Calu3 (cell line): Measurements from ENCODE around the gene TDRD9. TPM values are rescaled to one million over a fixed set of nuclear protein-coding genes. Genes with fewer than 3 reads are reported as not detected.

Source experiments
- BruUV-seq: library from RNA; stranded (reverse); fragments of 400-500 nt; replicated peaks from 2 replicates; lab custom pipeline; 2021; lab: Mats Ljungman, UMichigan
- CTCF ChIA-PET: fragments of 300-600 bp; sonication (Branson Sonifier 250); formaldehyde crosslinking; loops from one replicate; lab custom pipeline; 2022; ENCODE audit warnings: antibody characterized with exemption; lab: Charles Lee
- DNase-seq: peaks from one replicate; pipeline ENCODE4 v3.0.0; 2022
- H3K27ac Mint-ChIP-seq: one replicate; pipeline ENCODE4 v1.8.0; 2022; ENCODE audit warnings: mixed read lengths; ENCODE audit not compliant: unreplicated experiment
- H3K27me3 Mint-ChIP-seq: one replicate; pipeline ENCODE4 v1.8.0; 2022; ENCODE audit warnings: mixed read lengths; ENCODE audit not compliant: unreplicated experiment
- H3K36me3 Mint-ChIP-seq: one replicate; pipeline ENCODE4 v1.8.0; 2022; ENCODE audit warnings: mild to moderate bottlenecking, moderate library complexity, mixed read lengths; ENCODE audit not compliant: insufficient read depth, unreplicated experiment
- H3K4me1 Mint-ChIP-seq: one replicate; pipeline ENCODE4 v1.8.0; 2022; ENCODE audit warnings: mild to moderate bottlenecking, low read depth, mixed read lengths; ENCODE audit not compliant: unreplicated experiment
- H3K4me3 Mint-ChIP-seq: one replicate; pipeline ENCODE4 v1.8.0; 2022; ENCODE audit warnings: mild to moderate bottlenecking, low read depth, moderate library complexity, mixed read lengths; ENCODE audit not compliant: unreplicated experiment
- H3K9me3 Mint-ChIP-seq: one replicate; pipeline ENCODE4 v1.8.0; 2022; ENCODE audit warnings: low read depth, mixed read lengths; ENCODE audit not compliant: unreplicated experiment
- CTCF ChIP-seq: fragments of 200-600 bp; IDR thresholded peaks from one replicate; pipeline ENCODE4 v1.8.0; 2022; ENCODE audit warnings: antibody characterized with exemption; ENCODE audit not compliant: unreplicated experiment
- intact Hi-C: fragments of 100-400 bp; cut with micrococcal nuclease; formaldehyde crosslinking; loops from one replicate; pipeline ENCODE4 v1.10.0; 2022; ENCODE audit not compliant: unreplicated experiment
- total RNA-seq: library from RNA; stranded (reverse); gene quantifications from 2 replicates; pipeline ENCODE4 v1.2.3, GENCODE V29; 2022

The TDRD9 gene
- total RNA-seq, 1 experiment from 2014 or later = not detected

DNA sequence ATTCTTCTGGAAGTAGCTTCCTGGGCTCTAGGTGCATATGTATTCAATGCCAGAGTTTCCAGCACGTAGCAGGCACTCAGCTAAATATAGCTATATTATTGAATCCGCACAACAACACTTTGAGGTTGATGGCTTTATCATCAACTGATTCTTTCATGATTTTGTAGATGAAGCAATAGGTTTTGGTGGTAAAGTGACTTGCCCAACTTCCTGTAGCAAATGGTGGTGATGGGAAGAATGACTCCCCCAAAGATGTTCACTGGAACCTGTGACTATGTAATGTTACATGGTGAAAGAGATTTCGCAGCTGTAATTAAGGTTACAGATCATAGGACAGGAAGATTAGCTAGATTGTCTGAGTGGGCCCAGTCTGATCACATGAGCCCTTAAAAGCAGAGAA is 3.2 kb downstream of the TDRD9 start:
- TF ChIP-seq CTCF = no peak
- intact Hi-C loops = no loop called here
- no TSS peak for BruUV-seq

GRCh38 chr14:103932791-103933490 is 4.7 kb downstream of the TDRD9 start:
- BruUV-seq = no TSS peak
- DNase-seq = no peak
- no peak overlapping the region for H3K27ac Mint-ChIP-seq
- CTCF ChIA-PET = interaction anchor here (2.4 kb wide), 1 partner anchor 8 kb away, joined by 5 read pairs; the partner anchor contains the start of gene RD3L
- H3K9me3 Mint-ChIP-seq = no peaks in the 10 kb centered on the region
- intact Hi-C loops = no loop called here
- peaks cover 24% of the 10 kb centered on the region for H3K27me3 Mint-ChIP-seq
- H3K36me3 Mint-ChIP-seq = peaks cover 2% of the 10 kb centered on the region
- TF ChIP-seq CTCF = no peak
- no peak overlapping the region for H3K4me3 Mint-ChIP-seq
- peaks cover 16% of the 10 kb centered on the region for H3K4me1 Mint-ChIP-seq

More for the DNA sequence above, 3.2 kb downstream of the TDRD9 start:
- CTCF ChIA-PET = interaction anchor here (2.4 kb wide), 1 partner anchor 10 kb away, joined by 5 read pairs; the partner anchor contains the start of gene RD3L
- no peak for DNase-seq
- no peaks in the 10 kb centered on the region for H3K9me3 Mint-ChIP-seq
- H3K27me3 Mint-ChIP-seq = peaks cover 10% of the 10 kb centered on the region
- H3K4me1 Mint-ChIP-seq = peaks cover 16% of the 10 kb centered on the region
- no peak overlapping the region for H3K4me3 Mint-ChIP-seq
- no peak overlapping the region for H3K27ac Mint-ChIP-seq
- peaks cover 4% of the 10 kb centered on the region for H3K36me3 Mint-ChIP-seq

DNA sequence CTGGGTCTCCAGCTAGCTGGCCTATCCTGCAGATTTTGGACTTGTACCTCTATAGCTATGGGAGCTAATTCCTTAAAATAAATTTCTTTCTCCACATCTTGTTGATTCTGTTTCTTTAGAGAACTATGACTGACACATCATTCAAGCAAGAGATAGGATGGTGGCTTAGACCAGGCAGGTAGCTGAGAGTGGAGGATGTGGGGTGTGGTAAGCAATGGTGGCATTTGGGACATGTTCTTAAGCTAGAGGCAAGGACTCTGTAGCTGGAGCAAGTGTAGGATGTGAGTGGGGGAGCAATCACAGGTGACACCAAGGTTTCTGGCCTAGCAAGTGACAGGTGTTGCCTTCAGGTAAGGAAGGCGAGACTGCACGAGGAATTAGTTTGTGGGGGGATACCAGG is 6.8 kb downstream of the TDRD9 start:
- Mint-ChIP-seq H3K4me3 (no peak overlapping the region), H3K36me3 (no peaks in the 10 kb centered on the region), H3K27me3 (peaks cover 25% of the 10 kb centered on the region), H3K9me3 (no peaks in the 10 kb centered on the region), H3K4me1 (peaks cover 16% of the 10 kb centered on the region), H3K27ac (no peak overlapping the region)
- TF ChIP-seq CTCF = no peak
- BruUV-seq = no TSS peak
- CTCF ChIA-PET = no interaction called here
- intact Hi-C loops = no loop called here
- no peak for DNase-seq

GRCh38 chr14:103941462-103941861 is 13.2 kb downstream of the TDRD9 start:
- no peaks in the 10 kb centered on the region for H3K4me1 Mint-ChIP-seq
- no TSS peak for BruUV-seq
- H3K27me3 Mint-ChIP-seq = peaks cover 47% of the 10 kb centered on the region
- no peak for DNase-seq
- H3K9me3 Mint-ChIP-seq = no peaks in the 10 kb centered on the region
- no peak for TF ChIP-seq CTCF
- H3K27ac Mint-ChIP-seq = no peak overlapping the region
- CTCF ChIA-PET = interaction anchor here (2.5 kb wide), 1 partner anchor 9 kb away, joined by 5 read pairs; no protein-coding TSS in a partner anchor
- intact Hi-C loops = loop anchor here (5.0 kb wide), 1 partner anchor 41 kb away; no protein-coding TSS in a partner anchor
- no peak overlapping the region for H3K4me3 Mint-ChIP-seq
- no peaks in the 10 kb centered on the region for H3K36me3 Mint-ChIP-seq
